Mammary epithelial cell (primary cell): ENCODE data around the gene C2CD2L.

Source experiments
- CTCF ChIP-seq, 2 donors: IDR thresholded peaks in 1 of 2; conservative IDR thresholded peaks in 1 of 2; 2 replicates each; pipeline ENCODE4 v1.5.1; 2011 to 2012; ENCODE audit warnings: inconsistent platforms in 2 of 2, low read length in 2 of 2, mild to moderate bottlenecking in 2 of 2, control low read depth in 1 of 2, low read depth in 1 of 2; ENCODE audit not compliant: insufficient read depth in 1 of 2; ENCODE audit errors: extremely low read depth in 1 of 2
- EZH2 ChIP-seq: IDR thresholded peaks from 2 replicates; pipeline ENCODE4 v1.6.1; 2012; ENCODE audit warnings: low read length, inconsistent platforms, borderline replicate concordance

DNA sequence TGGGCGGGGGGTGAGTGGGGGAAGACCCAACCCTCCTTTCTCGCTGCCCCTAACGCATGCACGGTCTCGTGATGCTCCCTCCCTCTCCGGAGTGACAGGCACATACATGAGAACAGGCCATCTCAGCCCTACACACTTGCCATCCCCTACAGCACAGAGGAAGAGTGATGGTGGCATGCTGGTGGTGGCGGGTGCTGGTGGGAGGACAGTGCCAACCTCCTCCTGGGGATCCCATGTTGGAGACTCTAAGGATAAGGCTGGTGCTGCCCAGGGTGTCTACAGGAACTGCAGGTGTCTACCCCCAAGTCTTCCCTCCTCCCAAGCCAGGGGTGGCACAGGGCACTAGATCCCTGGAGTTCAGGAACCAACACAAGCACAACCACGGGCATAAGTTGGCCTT lies 54.7 kb downstream of the C2CD2L start:
- TF ChIP-seq CTCF (conservative IDR thresholded peaks at IDR 0.05 in 1 of 2, IDR thresholded peaks at IDR 0.05 in 1 of 2; ENCODE audit: extremely low read depth in 1 of 2, insufficient read depth in 1 of 2, low read depth in 1 of 2, low read length in 2 of 2), result no peak
- no peak for TF ChIP-seq EZH2
